Measurements from ENCODE around the gene C1orf21.

- TF ChIP-seq EZH2 (IDR thresholded peaks at IDR 0.05) (no peak), POLR2AphosphoS5 (IDR thresholded peaks at IDR 0.05; ENCODE audit: borderline replicate concordance, low read depth, low read length) (no peak)
Measured at GRCh38 chr1:184449916-184450315, 63.1 kb downstream of the C1orf21 start.
